GM18861 (cell line): ENCODE data around the gene RCOR1.
"Not testable (repeated sequence)": the region's sequence is repeated elsewhere in the genome, so short reads cannot be mapped to it uniquely, and the experiment has no call there.

ENCODE experiments used
- ATAC-seq: cut with Tn5 transposase; IDR thresholded peaks from one replicate; pipeline ENCODE4 v1.9.1; 2021; ENCODE audit not compliant: unreplicated experiment

Gene RCOR1

DNA sequence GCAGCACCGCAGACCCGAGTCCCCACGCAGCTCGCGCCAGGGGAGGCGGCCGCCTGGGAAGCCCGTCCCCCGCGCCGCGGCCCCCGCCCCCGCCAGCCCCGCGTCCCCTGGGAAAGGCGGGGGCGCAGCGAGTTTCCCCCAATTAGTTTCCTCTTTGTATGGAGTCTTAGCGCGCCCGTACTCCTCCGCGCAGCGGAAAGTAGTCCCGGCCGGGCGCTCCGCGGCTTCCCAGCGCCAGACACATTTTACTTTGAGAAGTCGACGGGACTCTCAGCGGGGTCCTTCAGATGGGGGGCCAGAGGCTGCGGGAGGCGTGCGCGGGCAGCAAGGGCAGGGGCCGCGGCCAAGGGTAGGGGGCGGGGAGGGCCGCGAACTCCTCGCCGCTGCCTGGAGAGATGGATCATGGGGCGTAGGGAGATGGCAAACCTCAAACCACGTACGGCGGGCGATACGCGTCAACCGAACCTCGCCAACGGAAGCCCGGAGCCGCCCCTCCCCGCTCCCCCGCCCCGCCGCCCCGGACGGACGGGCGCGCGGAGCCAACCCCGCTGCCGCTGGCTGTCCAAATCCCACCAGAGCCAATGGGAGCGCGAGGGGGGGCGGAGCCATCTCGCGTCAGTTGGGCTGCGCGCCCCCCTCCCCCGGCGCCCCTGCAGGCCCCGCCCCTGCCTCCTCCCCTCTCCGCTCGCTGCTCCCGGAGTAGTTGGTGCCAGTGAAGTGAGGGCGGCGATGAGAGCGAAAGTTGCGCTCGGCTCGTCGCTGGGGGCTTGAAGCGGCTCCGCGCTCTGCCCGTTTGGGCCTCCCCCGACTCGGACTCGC, at the start of gene RCOR1:
TSS of gene RCOR1 (plus strand) at position 706 of the 819 bp plus-strand sequence. CDS start 238 bp downstream, outside the sequence.
- peak; percentile 52 for ATAC-seq

DNA sequence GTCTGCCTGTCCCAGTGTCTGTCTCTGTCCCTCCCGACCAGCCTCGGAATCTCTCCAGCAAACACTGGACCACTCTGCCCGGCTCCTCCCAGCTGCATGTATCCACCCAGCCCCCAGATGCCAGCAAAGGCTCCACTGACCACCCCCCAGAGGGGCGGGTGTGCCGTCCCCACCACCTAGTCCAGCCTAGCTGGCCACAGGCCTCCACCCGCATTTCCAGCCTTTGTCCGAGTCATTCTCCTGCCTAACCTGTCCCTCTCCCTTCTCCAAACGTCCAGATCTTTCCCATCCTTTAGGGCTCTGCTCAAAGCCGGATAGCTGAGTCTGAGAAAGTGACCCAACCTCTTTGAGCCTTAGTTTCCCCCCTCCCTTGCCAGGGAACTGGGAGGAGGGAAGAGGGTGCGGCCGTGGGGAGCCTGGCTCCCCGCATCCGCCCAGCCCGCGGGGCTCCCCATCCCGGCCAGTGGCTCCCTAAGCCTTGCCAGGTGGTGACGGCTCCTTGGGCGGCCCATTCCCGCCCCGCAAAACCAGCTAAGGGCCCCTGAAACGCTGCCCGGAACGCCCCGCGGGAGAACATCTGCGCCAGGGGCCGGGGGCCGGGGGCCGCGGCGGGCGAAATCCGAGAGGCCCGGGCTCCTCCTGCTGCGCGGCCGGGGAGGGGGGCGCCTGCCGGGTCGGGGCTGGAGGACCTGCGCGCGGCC, 48.3 kb upstream of the RCOR1 start:
- ATAC-seq, result no peak

DNA sequence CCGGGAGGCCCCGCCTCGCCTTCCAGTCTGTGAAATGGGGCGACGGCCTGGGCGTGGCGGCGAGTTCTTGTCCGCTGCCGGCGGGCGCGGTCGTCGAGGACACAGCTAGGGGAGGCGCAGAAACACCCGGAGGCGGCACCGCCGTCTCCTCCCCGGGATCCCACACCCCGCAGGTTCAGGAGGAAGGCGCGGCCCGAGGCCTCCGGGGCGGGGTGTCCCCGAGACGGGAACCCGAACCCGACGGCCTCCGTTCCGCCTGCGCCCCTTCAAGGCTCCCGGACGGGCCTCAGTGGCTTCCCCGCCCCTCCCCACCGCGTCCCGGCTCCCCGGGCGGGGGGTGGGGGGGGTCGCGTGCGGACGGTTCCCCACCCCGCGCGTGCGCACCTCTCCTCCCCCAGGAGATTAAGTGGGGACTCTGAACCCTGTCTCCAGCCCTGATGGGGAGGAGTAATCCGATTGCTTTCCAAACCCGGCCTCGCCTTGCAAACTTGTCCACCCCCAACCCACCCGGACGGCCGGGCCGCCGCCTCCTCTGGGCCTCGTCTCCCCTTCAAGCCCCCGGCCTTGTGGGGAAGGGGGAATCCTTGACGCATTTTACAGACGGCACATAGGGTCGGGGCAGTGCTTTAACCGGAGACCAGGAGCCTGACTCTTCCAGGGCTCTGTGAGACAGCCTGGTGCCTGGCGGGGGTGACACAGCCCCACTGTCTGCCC, 47.5 kb upstream of the RCOR1 start:
- no peak for ATAC-seq

DNA sequence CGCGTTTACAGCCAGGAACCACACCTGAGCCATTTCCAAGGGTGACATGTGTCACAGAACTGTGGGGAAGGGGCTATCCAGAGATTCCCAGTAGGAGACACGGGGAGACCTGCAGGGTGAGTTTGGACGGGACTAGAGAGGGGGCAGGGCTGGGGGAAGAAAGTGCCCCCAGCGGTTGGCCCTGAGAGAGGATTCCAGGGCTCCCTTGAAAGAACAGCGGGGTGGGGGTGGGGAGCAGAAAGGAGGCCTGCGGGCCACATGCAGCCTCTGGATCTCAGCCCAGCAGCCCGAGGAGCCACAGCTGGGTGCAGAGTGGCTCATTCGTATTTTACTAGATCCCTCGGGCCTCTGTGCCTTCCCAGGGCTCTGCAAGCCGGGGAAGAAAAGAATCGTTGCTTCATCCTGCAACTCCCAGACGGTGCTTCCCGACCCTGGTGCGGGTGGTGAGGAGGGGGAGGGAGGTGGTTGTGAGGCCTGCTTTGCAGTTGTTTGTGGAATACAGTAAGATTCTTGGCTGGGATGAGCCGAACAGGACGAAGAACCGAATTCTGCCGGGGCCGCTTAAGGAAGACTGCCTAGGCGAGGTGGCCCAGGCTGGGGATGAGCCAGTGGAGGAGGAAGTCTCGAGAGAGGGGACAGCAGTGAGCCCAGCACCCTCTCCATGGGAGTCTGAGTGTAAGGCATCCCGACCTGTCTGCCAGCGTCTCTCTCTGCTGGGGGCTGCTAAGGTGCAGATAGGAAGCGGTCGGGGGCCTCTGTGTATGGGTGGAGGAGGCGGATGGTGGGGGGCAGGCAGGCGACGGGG, 46.8 kb upstream of the RCOR1 start:
- ATAC-seq, result no peak

DNA sequence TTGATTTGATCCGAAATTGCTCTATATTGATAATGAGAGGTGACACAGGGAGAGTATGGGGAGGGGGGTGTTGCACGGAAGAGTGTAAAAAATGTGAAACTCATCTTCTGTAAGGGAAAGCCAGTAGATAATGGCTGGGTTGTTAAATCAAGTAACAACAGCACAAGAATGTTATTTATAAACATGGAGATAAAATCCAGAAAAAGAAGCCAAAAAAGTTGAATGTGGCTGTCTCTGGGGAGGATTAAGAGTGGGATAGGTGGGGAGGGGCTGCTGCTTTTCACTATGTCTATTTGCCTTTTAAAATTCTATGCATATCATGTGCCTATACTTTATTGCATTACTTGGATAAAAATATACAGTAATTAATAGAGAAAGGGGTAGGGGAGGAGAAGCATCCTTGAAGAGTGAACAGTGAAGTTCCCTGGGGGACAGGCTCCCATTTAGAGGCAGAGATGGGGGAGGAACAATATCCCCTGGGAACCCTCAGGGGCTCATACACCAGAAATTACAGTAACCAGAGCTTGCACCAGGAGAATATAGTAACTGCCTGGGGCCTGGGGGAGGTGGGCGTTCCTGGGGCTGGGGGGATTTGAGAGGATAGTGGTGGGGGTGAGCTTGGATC, 43.7 kb upstream of the RCOR1 start:
- ATAC-seq, result no peak

DNA sequence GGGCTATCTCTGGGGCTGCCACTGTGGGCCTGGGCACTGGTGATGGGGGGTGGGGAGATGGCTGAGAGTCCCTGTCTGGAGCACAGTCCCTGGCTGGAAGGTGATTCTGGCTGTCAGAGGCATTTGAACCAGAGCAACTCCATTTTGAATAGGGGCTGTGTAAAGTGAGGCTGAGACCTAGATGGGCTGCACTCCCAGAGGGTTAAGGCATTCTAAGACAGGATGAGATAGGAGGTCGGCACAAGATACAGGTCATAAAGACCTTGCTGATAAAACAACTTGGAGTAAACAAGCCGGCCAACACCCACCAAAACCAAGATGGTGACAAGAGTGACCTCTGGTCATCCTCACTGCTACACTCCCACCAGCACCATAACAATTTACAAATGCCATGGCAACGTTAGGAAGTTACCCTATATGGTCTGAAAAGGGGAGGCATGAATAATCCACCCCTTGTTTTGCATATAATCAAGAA, 41.5 kb upstream of the RCOR1 start:
- not testable (repeated sequence) for ATAC-seq

DNA sequence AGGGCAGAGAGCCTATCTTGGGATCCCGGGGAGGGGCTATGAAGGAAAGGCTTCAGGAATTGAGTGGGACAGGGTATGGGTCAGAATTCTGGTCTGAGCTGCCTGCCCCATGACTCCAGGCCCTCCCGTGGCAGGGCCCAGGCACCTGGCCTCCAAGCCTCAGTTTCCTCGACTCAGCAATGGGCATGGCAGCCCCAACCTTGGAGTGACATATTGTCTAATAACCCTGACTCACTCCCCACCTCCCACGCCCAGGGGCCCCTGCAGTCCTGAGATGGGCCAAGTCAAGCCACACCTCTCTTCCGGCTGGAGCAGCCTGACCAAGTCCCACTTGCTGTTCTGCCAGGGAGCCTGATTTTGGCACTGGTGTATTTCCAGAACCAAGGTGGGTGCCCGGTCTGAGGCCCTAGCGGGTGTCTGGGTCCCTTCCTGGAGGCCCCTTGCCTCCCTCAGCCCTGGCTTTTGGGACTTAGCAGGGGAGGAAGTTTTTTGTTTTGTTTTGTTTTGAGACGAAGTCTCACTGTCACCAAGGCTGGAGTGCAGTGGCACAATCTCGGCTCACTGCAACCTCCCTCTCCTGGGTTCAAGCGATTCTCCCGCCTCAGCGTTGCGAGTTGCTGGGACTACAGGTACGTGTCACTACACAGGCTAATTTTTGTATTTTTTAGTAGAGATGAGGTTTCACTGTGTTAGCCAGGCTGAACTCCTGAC, 40.3 kb upstream of the RCOR1 start:
- no peak for ATAC-seq

DNA sequence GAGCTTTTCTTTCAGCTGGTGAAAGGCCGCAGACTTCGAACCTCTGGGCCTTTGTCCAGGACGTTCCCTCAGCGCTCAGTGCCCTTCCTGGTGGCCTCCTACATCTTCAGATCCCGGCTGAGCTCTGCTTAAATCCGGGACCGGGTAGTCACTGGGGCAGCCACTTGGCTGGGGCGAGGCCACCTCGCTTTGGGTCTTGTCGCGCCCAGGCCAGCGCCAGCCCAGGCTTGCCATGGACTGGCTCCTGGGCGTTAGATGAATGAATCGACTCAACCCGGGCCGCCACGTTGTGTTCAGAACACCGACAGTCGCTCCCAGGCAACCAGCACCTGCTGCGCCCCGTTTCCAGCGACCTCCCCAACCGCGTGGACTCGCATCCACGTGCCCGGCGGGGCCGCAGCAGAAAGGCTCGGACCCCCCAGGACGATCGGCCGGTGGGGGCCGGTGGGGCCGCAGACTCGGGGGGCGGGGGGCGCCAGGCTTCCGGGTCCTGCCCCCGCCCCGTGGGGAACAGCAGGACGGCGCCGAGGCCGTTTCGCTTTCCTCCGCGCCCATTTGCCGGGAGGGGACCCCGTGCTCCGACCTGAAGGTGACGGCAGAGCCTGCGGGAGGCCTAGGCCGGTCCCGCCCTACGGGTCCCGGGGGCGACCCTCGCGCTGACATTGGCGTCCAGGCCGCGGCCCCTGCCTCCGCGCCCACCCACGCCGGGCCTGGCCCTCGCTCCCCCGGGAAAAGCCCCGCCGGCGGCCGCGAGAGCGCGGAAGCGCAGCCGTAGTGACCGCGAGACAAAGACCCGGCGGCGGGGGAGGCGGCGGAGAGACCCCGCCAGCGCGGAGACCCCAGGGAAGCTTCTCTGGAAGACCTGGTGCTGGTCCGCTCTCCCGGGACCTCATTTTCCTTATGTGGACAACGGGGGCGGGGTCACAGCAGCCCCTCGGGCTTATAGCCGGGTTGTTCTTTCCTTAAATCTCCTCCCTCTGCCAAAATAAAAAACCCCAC, 37.3 kb upstream of the RCOR1 start:
- ATAC-seq, result no peak

DNA sequence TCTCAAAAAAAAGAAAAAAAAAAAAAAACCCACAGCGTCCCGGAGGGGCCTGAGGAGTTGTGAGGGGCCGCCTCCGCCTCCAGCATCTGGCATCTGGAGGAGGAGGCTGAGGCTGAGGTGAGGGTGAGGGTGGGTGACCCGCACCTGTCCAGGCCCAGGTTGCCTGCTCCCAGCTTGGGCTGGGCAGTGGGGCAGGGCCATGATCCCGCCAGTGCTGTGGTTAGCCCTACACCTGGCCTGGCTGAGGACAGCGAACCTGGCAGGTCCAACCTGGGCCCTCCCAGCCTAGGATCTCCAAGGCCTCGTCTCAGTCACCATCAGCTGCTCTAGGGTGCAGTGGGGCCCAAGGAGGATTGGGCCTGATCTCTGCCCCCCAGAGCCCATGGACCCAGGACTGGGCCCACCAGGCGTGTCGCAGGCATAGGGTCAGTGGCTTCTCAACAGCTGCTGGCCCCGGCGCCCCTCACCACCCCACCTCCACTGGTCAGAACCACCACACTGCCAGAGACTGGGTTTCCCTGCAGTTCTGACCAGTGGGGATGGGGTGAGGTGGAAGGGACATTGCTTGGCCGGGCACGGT, 36.3 kb upstream of the RCOR1 start:
- ATAC-seq, result no peak

DNA sequence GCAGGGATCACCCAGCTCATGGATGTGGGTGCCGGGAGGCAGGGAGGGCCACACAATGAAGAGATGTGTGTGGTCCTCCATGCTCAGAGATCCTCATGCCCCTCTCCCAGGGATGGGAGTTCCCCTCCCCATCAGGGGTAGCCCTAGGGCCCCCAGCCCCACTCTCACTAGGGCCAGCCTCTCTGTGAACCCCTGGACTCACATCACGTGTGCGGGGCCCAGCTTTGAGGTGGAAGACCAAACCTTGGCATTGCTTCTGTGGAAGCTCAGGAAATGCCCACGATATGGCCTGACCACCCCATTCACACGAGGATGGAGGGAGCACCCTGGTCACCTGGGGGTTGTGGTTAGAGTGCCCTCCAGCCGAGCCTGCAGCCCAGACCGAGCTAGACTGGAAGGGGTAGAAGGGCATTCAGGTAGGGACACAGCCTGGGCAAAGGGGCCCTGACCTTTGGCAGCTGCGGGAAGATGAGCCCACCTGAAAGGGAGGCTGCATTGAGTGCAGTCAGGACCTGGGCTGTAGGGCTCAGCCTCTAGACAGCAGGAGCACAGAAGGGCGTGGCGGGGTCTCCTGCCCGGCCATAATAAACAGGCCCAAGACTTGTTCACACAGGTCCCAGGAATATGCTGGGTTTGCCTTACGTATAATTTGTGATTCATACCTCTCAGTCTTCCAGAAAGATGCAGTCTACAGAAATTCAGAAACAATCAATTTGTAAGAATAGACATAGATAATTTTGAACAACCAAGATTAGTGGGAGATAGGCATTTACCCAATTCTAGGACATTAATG, 34.8 kb upstream of the RCOR1 start:
- ATAC-seq, result no peak

DNA sequence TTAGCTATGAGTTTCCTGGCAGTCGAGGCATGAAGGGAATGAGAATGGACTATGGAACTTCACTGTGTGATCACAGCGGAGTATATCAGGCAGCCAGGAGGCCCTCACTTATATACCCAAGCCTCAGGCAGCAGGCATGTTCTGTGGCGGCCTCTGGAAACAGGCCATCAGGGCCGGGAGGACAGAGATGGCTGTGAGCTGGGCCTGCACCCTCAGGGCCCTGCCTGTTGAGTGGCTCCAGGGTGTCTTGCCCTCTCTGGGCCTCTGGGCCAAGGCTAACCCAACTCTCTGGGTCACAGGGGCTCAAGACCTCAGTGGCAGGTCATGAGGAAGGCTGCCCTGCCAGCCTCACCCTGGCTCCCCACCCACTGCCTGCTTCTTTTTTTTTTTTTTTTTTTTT, 33.9 kb upstream of the RCOR1 start:
- ATAC-seq, result no peak

DNA sequence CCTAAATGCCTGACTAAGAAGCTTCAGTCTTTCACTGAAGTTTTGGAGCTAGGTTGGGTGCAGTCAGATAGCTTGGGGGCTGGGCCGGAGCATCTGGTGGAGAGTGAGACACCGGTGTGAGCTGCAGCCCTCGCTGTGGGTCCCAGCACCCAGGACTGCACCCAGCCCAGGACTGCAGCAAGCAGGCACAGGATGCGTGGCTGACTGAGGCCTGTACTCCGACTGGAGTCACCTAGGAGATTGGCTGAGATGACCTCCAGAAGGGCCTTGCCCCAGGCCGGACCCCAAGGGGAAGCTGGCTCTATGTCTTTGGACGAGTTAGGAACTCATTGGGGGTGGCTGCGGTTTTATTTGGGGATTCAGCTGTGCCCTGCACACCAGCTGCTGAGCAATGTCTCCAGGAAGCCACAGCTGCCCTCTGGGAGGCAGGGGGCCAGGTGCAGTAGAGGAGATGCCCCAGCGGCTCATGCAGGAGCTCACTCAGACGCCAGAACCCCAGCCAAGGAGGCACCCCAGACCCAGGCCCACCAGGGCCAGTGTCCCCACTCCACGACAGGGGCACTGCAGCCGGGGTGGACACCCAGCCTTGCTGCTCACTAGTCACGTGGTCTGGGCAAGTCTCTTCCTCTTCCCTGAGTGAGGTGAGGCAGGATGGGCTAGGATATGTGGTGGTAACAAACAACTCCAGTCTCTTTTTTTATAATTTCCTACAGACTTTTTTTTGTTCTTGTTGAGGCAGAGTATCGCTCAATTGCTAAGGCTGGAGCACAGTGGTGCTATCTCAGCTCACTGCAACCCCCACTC, 31.8 kb upstream of the RCOR1 start:
- ATAC-seq, result no peak

DNA sequence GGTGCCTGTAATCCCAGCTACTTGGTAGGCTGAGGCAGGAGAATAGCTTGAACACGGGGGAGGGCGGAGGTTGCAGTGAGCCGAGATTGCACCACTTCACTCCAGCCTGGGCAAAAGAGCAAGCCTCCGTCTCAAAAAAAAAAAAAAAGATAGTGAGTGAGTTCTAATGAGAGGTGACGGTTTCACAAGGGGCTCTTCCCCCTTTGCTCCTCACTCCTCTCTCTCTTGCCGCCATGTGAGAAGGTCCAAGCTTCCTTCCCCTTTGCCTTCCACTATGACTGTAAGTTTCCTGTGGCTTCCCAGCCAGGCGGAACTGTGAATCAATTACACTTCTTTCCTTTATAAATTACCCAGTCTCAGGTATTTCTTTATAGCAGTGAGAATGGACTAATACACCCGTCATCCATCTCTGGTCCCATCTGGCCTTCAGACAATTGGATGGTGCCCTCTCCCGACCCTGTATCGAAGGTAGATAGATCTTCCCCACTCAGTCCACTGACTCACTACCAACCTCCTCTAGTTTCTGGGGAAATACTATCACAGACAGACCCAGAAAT, 27.0 kb upstream of the RCOR1 start:
- no peak for ATAC-seq

DNA sequence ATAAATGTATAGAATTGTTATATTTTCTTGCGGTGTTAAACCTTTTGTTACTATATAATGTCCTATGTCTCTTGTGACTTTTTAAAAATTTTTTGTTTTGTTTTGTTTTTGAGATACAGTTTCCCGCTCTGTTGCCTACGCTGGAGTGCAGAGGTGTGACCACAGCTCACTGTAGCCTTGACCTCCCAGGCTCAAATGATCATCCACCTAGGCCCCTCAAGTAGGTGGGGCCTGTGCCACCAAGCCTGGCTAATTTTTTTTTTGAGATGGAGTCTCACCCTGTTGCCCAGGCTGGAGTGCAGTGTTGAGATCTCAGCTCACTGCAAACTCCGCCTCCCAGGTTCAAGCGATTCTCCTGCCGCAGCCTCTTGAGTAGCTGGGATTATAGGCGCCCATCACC, 26.5 kb upstream of the RCOR1 start:
- ATAC-seq, result no peak

DNA sequence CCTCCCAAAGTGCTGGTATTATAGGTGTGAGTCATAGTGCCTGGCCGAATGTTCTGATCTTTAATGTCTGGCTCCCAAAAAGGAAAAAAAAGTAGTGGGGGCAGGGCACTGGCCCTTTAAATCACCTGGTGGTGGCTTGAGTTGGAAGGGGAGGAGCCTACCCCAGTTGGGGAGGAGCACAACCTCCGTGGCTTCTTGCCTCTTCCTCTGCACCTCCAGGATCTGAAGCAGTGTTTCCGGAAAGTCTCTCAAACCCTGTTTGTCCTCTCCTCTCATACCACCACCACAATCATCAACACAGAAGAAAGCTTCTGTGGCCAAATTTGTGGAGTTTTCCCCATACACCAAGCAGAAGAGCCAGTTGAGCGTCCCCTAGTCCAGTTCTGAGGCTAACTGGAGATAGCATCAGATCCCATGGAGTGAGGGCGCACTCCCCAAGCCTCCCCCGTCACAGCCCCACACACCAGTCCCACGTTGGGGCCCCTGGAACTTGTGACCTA, 24.3 kb upstream of the RCOR1 start:
- ATAC-seq, result no peak

DNA sequence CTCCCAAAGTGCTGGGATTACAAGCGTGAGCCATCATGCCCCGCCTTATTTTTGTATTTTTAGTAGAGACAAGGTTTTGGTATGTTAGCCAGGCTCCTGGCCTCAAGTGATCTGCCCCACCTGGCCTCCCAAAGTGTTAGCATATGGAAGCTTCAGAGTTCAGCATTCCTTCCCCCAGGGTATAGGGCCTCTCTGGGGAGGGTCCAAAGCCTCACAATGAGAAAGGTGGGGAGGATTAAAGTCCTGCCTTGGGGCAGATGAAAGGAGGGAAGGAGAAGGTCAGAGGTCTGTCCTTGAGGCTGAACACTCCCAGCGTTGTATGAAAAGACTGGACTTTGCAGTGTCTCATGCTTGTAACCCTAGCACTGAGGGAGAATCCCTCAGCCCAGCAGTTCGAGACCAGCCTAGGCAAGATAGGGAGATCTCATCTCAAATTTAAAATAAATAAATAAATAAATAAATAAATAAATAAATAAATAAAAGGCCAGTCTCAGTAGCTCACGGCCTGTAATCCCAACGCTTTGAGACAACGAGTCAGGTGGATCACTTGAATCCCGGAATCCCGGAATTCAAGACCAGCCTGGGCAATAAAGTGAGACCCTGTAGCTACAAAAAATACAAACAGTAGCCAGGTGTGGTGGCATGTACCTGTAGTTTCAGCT, 22.0 kb upstream of the RCOR1 start:
- ATAC-seq, result no peak
